Spleen (tissue), 11 donors: ENCODE data around the gene TXNL4A. TPM values are rescaled to one million over a fixed set of nuclear protein-coding genes. Genes with fewer than 3 reads are reported as not detected.

Experiments used
- DNase-seq: peaks from one replicate; pipeline ENCODE4 v3.0.0-alpha.2; 2020
- H3K27ac ChIP-seq, 8 donors: fragments of 200-600 bp; sonication (generic) in 7 of 8; 1 replicate in 4 of 8; 2 replicates in 4 of 8; pipeline versions ENCODE4 v1.5.0 to v1.8.0; 2016 to 2021; ENCODE audit warnings: inconsistent platforms in 4 of 8, mild to moderate bottlenecking in 4 of 8, moderate library complexity in 1 of 8
- H3K27me3 ChIP-seq, 7 donors: fragments of 200-600 bp; sonication (generic) in 6 of 7; replicated peaks in 1 of 7; 1 replicate in 4 of 7; 2 replicates in 3 of 7; pipeline versions ENCODE4 v1.5.0 to v1.8.0; 2016 to 2021; ENCODE audit warnings: inconsistent platforms in 3 of 7, mild to moderate bottlenecking in 1 of 7
- H3K36me3 ChIP-seq, 6 donors: fragments of 200-600 bp; sonication (generic) in 5 of 6; 1 replicate in 4 of 6; 2 replicates in 2 of 6; pipeline versions ENCODE4 v1.5.0 to v1.8.0; 2016 to 2021; ENCODE audit warnings: inconsistent platforms in 2 of 6
- H3K4me1 ChIP-seq, 6 donors: fragments of 200-600 bp; sonication (generic) in 5 of 6; 1 replicate in 3 of 6; 2 replicates in 3 of 6; pipeline versions ENCODE4 v1.5.0 to v1.8.0; 2016 to 2021; ENCODE audit warnings: inconsistent platforms in 3 of 6
- H3K4me3 ChIP-seq, 8 donors: fragments of 200-600 bp; sonication (generic) in 7 of 8; 1 replicate in 4 of 8; 2 replicates in 4 of 8; pipeline versions ENCODE4 v1.5.0 to v1.8.0; 2016 to 2021; ENCODE audit warnings: inconsistent platforms in 4 of 8, mild to moderate bottlenecking in 4 of 8, moderate library complexity in 2 of 8
- H3K9me3 ChIP-seq, 8 donors: fragments of 200-600 bp; sonication (generic) in 7 of 8; 1 replicate in 4 of 8; 2 replicates in 4 of 8; pipeline versions ENCODE4 v1.5.0 to v1.8.0; 2016 to 2021; ENCODE audit warnings: inconsistent platforms in 4 of 8
- CTCF ChIP-seq, 11 experiments: fragments of 200-600 bp in 7 of 11; fragments of 450-650 bp in 4 of 11; sonication (generic) in 4 of 11; IDR thresholded peaks in 8 of 11; conservative IDR thresholded peaks in 3 of 11; 1 replicate in 7 of 11; 2 replicates in 4 of 11; pipeline versions ENCODE4 v1.4.0 to v1.8.0; 2016 to 2021; ENCODE audit warnings: antibody characterized with exemption in 11 of 11, inconsistent platforms in 4 of 11, mild to moderate bottlenecking in 1 of 11
- POLR2A ChIP-seq, 3 donors: fragments of 450-650 bp; IDR thresholded peaks; one replicate each; pipeline ENCODE4 v1.5.1; 2017; ENCODE audit warnings: antibody characterized with exemption in 3 of 3, mild to moderate bottlenecking in 1 of 3
- POLR2AphosphoS5 ChIP-seq, 3 donors: sonication (generic); formaldehyde crosslinking; IDR thresholded peaks; one replicate each; pipeline ENCODE4 v1.5.1; 2017; ENCODE audit warnings: antibody characterized with exemption in 3 of 3
- WGBS, 5 donors: extraction: QIAGEN DNeasy Blood & Tissue Kit in 3 of 5; methylation state at CpG; one replicate each; pipeline versions ENCODE4 v1.1.5 to v1.1.7; 2013 to 2018; 5-methylcytosine and 5-hydroxymethylcytosine counted together
- intact Hi-C: fragments of 100-400 bp; cut with DNase I; formaldehyde crosslinking; loops from one replicate; pipeline ENCODE4 v1.15.0; 2023; ENCODE audit warnings: low total_unique reads
- polyA plus RNA-seq, 3 donors: library from polyadenylated mRNA; stranded (reverse); fragments of 200-250 nt; gene quantifications; one replicate each; pipeline ENCODE4 v1.2.1, GENCODE V29; 2013
- total RNA-seq, 7 donors: library from RNA; depleted of rRNA in 3 of 7; stranded (reverse); fragments of >200 nt in 3 of 7; fragmentation: NEBNext Ultra II Directional in 4 of 7; extraction: Animal tissue kit (Norgen Biotek cat#: 25700) in 4 of 7; gene quantifications; one replicate each; pipeline versions ENCODE4 v1.1.0 to v1.2.1, GENCODE V29; 2016 to 2021
- donor health status: healthy with polysubstance abuse.
- donor health status: DM: no; HTN: no; CAD: no; lungs with moderate emphysema.
- donor health status: DM: no; HTN: no; CAD: no.
- donor health status: Bipolar disorder and iron deficiency.
- donor health status: healthy.
- donor health status: DM: no; HTN: no; CAD: no.
- donor health status: DM: yes; HTN: yes; CAD: no.

TXNL4A gene
- total and polyA plus RNA-seq, 10 donors = 20.7 to 98.5 (median 69.3) TPM

DNA sequence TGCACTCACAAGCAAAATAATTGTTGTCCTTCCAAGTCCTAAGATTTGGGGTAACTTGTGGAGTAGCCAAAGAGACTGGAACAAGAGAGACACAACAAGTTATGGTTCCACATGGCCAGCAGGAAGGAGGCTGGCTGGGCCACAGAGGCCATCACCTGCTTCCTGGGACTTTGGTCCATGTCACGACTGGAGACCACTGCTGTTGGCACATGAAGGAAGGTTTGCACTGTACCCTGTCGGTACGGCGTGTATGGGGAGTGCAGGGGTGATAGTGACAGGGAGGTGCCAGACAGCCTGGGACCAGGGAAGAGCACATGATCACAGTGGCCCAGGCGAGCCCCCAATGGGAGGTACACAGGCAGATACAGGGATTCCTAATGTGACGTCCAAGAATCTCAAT is 52.4 kb downstream of the TXNL4A start:
- DNase-seq = peak; percentile 35
- no peak overlapping the region for H3K27ac ChIP-seq
- peaks cover 0 to 32% (median 7%) of the 10 kb centered on the region in 6 donors for H3K4me1 ChIP-seq
- intact Hi-C loops = no loop called here
- WGBS, 5 donors = 94 to 98% (median 96%) methylated on average over 6 of the region's 6 CpGs
- no peak overlapping the region for H3K4me3 ChIP-seq
- TF ChIP-seq POLR2AphosphoS5 (IDR thresholded peaks at IDR 0.05) = no peak
- no peak for TF ChIP-seq POLR2A (IDR thresholded peaks at IDR 0.05)
- TF ChIP-seq CTCF (IDR thresholded peaks at IDR 0.05 in 8 of 11, conservative IDR thresholded peaks at IDR 0.05 in 3 of 11) = no peak
- peaks cover 10 to 67% (median 53%) of the 10 kb centered on the region in 8 donors for H3K9me3 ChIP-seq
- H3K36me3 ChIP-seq = peaks cover 0 to 100% (median 54%) of the 10 kb centered on the region in 6 donors
- no peaks in the 10 kb centered on the region for H3K27me3 ChIP-seq

GRCh38 chr18:79935499-79935898 is 52.9 kb downstream of the TXNL4A start:
- peaks cover 0 to 100% (median 51%) of the 10 kb centered on the region in 6 donors for H3K36me3 ChIP-seq
- H3K4me3 ChIP-seq = no peak overlapping the region
- H3K27me3 ChIP-seq = no peaks in the 10 kb centered on the region
- peaks cover 0 to 32% (median 7%) of the 10 kb centered on the region in 6 donors for H3K4me1 ChIP-seq
- intact Hi-C loops = no loop called here
- no peak overlapping the region for H3K27ac ChIP-seq
- no peak for TF ChIP-seq POLR2A (IDR thresholded peaks at IDR 0.05)
- TF ChIP-seq POLR2AphosphoS5 (IDR thresholded peaks at IDR 0.05) = no peak
- peaks cover 10 to 71% (median 57%) of the 10 kb centered on the region in 8 donors for H3K9me3 ChIP-seq
- DNase-seq = no peak
- 90 to 98% (median 95%) methylated on average over 3 of the region's 3 CpGs for WGBS, 5 donors

- 75 to 97% (median 91%) methylated on average over 4 to 5 of the region's 5 CpGs for WGBS, 5 donors
- Histone ChIP-seq H3K9me3 (peaks cover 14 to 75% (median 61%) of the 10 kb centered on the region in 8 donors), H3K4me1 (peaks cover 0 to 32% (median 7%) of the 10 kb centered on the region in 6 donors), H3K27me3 (no peaks in the 10 kb centered on the region), H3K36me3 (peaks cover 0 to 100% (median 49%) of the 10 kb centered on the region in 6 donors), H3K27ac (peak overlapping the region in 2 of 8 donors; percentile 5 to 41), H3K4me3 (no peak overlapping the region)
- no peak for DNase-seq
- TF ChIP-seq POLR2A (IDR thresholded peaks at IDR 0.05) (no peak), CTCF (IDR thresholded peaks at IDR 0.05 in 8 of 11, conservative IDR thresholded peaks at IDR 0.05 in 3 of 11) (no peak), POLR2AphosphoS5 (IDR thresholded peaks at IDR 0.05) (no peak)
- intact Hi-C loops = no loop called here
These were observed 53.3 kb downstream of the TXNL4A start for GRCh38 chr18:79935098-79935480.

DNA sequence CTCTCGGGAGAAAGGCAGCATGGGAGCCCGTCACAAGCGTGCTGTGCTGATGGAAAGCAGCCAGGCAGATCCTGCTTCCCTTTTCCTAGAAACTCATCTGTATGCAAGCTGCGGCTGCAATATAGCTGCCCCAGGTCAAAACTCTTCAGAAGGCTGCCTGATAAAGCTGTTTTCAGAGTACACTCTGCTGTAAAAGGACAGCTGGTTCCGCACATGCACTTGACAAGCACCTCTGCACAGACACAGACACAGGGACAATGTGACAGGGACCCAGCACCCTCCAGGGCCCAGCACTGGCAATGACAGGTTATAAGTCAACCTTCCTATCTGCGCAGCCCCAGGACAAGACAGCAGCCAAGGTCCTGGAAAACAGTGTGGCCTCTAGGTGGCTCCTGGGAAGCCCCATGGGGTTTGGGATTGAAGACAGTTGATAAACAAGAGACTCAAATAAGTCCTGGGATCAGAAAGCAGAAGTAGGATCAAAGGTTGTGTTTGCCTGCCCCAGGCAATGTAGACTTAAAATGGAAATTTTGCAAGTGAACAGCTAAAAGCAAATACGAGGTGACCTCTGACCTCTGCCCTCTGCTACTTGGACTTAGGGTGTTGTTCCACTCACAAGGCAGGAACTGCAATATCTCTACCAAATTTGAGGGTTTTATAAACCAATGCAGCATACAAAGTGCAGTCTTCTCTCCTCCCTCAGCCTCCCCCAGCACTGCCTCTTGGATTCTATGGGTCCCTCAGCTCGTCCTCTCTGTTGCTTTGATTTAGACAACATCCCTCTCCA is 53.9 kb downstream of the TXNL4A start:
- Histone ChIP-seq H3K36me3 (peaks cover 0 to 100% (median 49%) of the 10 kb centered on the region in 6 donors), H3K27ac (peak overlapping the region in 5 of 8 donors; percentile 5 to 41 (median 14)), H3K27me3 (no peaks in the 10 kb centered on the region), H3K4me1 (peaks cover 0 to 32% (median 7%) of the 10 kb centered on the region in 6 donors), H3K4me3 (no peak overlapping the region), H3K9me3 (peaks cover 16 to 81% (median 67%) of the 10 kb centered on the region in 8 donors)
- peak; percentile 51 for DNase-seq
- intact Hi-C loops = no loop called here
- TF ChIP-seq CTCF (IDR thresholded peaks at IDR 0.05 in 8 of 11, conservative IDR thresholded peaks at IDR 0.05 in 3 of 11) (no peak), POLR2A (IDR thresholded peaks at IDR 0.05) (no peak), POLR2AphosphoS5 (IDR thresholded peaks at IDR 0.05) (no peak)
- 71 to 82% (median 78%) methylated on average over 7 to 8 of the region's 8 CpGs for WGBS, 5 donors
